Anterior cingulate cortex (tissue), 58 donors: ENCODE measurements around the gene CYLD.

ENCODE experiments used
- DNase-seq, 58 donors: peaks; one replicate each; lab custom pipeline; 2025; lab: John Stamatoyannopoulos, UW

The CYLD gene

GRCh38 chr16:50741781-50742575, at the start of gene CYLD:
TSS of gene CYLD (plus strand) at chr16:50742086. CDS start at chr16:50749699, 7,613 bp downstream.
- DNase-seq = peak; percentile 88 to 100 (median 99)

- DNase-seq = no peak
These were observed 49.3 kb upstream of the CYLD start for GRCh38 chr16:50692644-50692998.

- DNase-seq = no peak
These were observed 48.7 kb upstream of the CYLD start, which contains the start of gene NOD2 for GRCh38 chr16:50692999-50693781. TSS of gene NOD2 (plus strand) at chr16:50693606. CDS start at chr16:50699496, 5,890 bp downstream.

- no peak for DNase-seq
These were observed 47.7 kb upstream of the CYLD start for GRCh38 chr16:50694206-50694605.

DNA sequence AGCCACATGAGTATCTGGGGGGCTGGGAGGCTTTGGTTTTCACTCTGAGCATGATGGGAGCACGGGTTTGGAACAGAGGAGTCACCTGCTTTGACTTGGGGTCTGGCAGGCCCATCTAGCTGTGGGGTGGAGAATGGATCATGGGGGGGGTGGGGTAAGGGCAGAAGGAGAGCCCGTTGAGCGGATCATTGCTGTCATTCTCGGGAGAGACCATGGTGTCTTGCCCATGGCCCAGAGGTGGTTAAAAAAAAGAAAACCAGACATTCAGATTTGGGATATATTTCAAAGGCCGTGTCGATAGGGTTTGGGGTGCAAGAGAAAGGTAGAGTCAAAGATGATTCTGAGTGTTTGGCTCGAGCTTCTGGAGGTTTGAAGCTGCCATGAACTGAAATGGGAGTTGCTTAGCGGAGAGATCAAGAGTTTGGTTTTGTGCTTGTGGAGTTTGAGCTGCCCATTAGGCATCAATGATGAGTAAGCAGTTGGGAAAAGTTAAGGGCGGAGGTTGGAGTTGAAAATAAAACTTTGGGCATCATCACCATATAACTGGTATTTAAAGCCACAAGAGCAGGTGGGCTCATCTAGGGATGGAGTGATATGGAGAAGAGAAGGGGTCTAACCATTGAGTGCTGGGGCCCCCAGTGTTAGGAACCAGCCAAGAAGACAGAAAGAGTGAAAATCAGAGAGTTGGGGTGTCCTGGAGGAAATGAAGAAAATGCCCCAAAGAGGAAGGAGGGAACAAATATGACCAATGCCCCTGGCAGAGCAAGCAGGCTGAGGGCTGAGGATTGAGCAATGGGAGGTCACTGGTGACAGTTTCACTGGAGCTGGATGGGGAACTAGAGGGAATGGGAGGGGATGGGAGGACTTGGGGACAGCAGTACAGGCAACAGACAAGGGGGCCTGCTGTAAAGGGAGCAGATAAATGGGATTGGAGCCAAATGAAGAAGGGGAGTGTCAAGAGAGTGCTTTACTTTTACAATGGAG, 46.6 kb upstream of the CYLD start:
- peak in 2 of 58 donors; percentile 10 to 22 for DNase-seq

GRCh38 chr16:50696126-50696525, 45.8 kb upstream of the CYLD start:
- DNase-seq = no peak

- peak in 1 of 58 donors; percentile 27 for DNase-seq
These were observed 45.1 kb upstream of the CYLD start for GRCh38 chr16:50696575-50697420.

- no peak for DNase-seq
These were observed 44.5 kb upstream of the CYLD start for GRCh38 chr16:50697421-50697715.

GRCh38 chr16:50697881-50698767, 43.8 kb upstream of the CYLD start:
- peak in 8 of 58 donors; percentile 11 to 42 (median 30) for DNase-seq

GRCh38 chr16:50699326-50700159, 42.3 kb upstream of the CYLD start:
- no peak for DNase-seq

GRCh38 chr16:50702725-50703124, 39.2 kb upstream of the CYLD start:
- DNase-seq = peak in 11 of 58 donors; percentile 15 to 45 (median 29)

- no peak for DNase-seq
These were observed 37.6 kb upstream of the CYLD start for GRCh38 chr16:50704245-50704644.

GRCh38 chr16:50705436-50706110, 36.3 kb upstream of the CYLD start:
- no peak for DNase-seq

DNA sequence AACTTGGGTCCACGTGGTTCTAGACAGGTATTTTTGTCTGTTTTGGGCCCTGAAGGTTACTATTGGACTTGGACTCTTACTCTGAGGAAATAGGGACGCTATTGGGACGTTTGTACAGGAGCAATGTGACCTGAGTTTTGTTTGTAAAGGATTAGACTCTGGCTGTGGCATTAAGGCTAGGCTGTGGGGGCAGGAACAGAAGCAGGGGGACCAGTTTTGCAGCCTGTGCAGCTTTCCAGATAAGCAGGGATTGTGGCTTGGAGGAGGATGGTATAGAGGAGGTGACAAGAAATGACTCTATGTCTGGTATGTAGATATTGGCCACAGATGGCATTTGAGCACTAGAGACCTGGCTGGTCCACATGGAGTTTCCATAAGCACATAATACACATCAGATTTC, 35.6 kb upstream of the CYLD start:
- no peak for DNase-seq

DNA sequence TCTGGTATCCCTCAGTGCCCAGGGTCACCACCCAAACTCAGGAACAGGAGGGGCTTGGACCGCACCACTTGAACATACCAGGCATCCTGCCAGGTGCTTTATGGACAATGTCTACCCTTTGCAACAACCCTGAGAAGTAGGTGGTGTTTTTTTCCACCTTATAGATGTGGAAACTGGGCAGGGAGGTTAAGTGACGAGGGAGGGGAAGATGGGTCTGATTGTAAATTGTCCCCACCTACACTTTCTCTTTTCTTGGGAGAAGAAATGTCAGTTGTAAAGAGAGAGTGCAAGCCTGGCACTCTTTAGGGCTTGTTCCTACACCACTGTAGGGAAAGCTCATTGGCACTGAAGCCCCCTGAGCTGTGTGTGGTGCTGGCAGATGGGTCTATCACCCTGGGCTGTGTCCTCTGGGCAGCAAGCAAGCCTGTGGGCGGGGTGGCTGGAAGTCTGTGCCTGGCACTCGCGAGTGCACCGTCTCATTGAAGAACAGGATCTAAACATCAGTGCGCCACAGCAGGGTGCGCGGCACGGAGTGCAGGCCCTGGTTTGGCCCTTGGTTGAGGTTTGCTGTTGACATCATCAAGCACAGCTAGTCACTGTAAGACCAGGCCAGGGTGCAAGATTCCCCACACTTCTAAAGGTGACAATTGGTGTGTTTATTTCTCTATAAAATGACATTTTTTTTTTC, 33.4 kb upstream of the CYLD start:
- no peak for DNase-seq

- peak in 3 of 58 donors; percentile 4 to 23 (median 14) for DNase-seq
These were observed 32.7 kb upstream of the CYLD start for GRCh38 chr16:50709061-50709684.
